NCI-H128 (cell line): ENCODE data around the gene FXYD7.

Source experiments
- DNase-seq: peaks from one replicate; lab custom pipeline; 2025; ENCODE audit not compliant: unreplicated experiment; lab: John Stamatoyannopoulos, UW

The FXYD7 gene

DNA sequence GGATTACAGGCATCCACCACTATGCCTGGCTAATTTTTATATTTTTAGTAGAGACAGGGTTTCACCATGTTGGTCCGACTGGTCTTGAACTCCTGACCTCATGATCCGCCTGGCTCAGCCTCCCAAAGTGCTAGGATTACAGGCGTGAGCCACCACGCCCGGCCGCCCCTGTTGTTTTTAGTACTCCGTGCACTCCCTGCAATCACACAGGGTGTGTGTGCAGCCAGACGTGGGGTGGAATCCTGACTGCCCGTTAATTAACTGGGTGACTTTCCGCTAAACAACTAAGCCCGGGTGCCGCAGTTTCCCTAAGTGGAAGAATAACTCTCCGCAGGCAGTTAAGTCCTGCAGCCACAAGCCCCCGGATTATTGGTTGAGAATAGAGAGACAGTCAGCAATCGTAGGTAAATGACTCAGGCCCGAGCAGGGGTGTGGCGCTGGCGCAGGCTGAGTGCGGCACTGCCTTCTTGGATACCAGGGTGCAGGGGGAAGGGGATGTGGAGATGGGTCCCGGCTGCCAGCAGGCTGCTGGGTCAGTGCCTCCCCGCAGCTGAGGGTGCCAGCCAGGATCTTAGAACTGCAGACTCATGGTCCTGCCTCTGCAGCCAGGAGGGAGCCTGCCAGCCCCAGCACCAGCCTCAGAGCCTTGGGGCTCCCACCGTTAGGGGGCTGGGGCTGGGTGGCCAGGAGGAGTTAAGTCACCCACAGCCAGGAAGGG is 33.5 kb upstream of the FXYD7 start:
- no peak for DNase-seq

DNA sequence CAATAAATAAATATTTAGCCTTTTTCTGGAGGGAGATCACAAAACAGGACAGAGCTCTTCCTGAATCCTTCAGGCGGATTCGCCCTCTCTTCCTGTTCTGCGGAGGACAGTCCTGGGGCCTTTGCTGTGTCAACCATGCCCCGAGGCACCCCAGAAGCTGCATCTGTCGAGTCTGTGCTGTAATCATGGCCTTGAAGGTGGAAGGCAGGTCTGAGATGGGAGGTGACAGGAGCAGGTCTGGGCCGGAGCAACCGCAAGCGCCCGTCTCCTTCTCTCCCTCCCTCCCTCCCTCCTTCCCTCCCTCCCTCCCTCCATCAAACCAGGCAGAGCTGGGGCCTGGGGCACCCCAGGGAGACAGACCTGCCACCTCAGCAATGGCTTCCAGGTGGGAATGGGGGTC is 32.1 kb upstream of the FXYD7 start:
- no peak for DNase-seq

DNA sequence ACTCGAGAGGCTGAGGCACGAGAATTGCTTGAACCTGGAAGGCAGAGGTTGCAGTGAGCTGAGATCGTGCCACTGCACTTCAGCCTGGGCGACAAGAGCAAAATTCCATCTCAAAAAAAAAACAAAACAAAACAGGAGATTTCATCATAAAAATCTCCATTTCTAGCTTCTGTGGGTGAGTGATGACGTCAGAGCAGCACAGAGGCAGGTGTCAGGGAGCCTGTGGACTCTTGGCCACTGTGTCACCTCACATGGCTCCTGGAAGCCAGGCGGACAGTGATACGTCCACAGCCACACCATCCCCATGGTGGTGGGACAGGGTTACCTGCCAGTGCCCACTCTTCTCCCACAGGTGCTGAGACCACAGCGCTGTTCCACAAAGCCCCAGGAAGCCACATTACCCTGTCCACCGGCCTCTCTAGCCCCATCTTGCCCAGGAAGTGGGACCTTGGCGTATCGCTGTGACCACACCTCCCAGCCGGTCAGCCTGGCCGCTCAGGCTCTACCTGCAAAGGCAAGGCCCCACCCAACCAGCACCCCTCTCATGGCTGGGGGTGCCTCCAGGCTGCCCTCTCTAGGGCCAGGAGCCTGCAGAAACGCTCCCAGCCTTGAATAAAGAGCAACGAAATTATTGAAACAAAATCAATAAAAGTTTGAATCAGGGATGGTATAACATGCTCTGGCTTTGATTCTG is 29.9 kb upstream of the FXYD7 start:
- DNase-seq, result no peak

DNA sequence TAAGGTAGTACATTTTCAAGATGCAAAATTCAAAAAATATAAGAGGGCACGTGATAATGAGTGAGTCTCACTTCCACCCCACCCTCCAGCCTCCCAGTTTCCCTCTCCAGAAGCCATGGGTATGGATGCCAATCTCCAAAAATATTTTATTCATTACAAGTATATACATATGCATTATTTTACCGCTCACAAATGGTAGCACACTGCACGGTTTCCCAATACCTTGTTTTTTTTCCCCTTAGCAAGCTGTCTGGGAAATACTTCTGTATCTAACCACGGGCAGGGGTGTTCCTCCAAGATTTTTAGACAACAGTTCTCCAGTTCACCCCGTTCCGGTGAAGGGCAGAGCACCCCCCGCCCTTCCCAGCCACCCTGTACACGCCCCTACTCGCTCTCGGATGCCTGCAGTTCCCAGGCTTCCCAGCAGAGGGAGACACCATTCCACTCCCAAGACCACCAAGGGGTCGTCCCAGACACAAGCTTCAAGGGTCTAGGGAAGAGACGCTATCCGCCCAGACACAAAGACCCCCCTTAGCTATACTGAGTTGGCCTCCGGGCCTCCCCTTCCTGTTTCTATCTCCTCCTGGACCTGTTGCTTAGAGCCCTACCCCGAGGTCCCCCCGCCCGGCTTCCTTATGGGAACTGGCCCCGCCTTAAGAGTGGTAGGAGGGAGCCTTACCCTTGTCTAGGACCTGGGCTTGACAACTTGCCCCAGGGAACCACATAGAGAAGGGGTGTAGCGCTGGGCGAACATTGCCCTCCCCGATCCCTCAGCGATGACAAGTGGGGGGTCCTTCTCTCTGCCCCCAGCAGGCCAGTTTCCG is 28.5 kb upstream of the FXYD7 start:
- no peak for DNase-seq

DNA sequence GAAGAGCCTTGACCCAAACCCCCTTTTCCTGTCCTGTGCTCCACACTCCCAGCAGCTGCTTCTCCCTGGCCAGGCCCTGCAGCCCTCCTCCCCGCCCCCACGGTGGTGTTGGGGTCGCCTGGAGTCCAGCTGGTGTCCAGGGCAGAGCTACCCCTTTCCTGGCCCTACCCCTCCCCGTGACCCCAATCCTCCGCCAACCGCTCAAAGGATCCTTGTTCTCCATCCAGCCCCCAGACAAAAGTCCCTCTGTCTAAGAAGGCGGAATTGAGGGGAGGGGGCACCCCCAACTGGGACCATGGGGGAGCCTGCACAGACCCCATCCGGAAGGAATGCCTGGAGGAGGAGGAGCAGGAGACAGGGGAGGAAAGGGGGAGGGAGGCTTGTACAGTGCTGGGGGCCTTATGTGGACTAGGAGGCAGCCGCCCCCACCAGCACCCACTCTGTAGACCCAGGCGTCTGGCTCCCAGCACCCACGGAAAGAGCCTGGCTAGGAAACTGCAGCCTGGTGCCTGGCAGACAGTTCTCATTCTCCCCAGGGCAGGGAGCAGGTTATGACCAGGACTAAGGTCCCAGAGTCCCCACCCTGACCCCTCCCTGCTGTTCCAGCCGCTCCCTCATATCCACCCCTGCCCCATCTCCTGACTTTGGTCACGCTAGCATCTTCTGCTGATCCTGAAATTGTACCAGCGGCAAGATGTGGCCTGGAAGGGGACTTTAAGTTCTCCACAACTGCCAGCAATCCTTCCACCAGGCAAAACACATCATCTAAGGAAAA is 27.7 kb upstream of the FXYD7 start, which contains the start of gene FXYD3:
Gene FXYD3, plus strand, starts transcription at position 647 of the 775 bp plus-strand sequence. CDS start 3,554 bp downstream, outside the sequence.
- no peak for DNase-seq

DNA sequence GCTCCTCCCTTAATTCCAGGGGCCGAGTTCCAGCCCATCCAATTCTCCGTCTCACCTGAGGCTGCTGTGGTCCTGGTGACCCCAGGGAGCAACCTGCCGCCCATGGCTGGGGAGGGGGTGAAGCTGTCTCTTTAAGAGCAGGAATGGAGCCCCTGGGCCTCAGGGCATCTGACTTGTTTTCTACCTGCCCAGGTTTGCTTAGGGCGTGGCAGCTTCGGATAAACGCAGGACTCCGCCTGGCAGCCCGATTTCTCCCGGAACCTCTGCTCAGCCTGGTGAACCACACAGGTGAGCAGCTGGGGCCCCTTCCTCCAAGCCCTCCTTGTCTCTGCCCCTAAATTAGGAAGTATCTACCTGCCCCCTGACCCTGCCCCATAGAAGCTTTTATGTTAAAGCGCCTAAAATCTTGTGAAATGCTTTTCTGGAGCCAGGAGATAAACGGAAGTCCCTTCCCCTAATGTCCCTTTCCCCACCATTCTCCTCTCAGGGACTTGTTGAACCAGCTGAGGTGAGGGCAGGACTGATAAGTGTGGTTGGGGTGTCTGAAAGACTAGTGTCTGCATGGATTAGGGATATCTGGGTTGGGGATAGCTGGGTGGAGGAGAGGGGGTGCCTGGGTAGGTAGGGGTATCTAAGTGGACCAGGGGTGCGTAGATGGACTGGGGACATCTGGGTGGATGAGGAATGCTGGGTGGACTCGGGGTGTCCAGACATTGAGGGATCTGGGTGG is 26.8 kb upstream of the FXYD7 start:
- no peak for DNase-seq

DNA sequence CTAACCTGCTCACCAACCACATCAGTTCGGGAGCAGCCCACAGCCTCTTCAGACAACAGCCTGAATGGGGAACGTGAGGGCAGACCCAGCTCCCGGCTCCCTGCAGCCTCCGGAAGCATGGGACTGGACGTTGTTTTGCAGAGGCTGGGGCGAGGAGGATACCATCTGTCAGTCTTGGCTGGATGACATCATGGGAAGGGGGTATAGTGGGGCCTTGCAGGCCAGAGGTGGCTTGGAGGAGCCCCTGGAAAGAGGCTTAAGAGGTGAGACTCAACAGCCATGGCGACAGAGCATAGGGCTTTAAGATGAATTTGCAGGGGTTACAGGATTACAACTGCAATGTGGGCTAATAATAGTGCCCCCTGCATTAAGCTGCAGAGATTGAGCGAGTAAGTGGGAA is 25.9 kb upstream of the FXYD7 start:
- DNase-seq, result no peak

DNA sequence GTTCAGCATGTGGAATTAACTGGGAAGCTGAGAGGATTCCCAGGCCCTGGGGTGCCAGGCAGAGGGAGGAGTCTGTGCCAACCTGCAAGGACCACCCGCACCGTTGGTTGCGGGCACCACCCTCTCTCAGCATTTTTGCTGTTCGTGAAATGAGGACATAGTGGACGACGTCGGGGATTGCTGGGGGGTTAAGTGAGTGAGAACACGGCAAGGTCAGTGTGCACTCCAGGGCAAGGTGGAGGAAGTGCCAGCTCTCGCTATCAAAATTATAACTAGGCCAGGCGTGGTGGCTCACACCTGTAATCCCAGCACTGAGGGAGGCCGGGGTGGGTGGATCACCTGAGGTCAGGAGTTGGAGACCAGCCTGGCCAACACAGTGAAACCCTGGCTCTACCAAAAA is 25.3 kb upstream of the FXYD7 start:
- DNase-seq, result no peak

DNA sequence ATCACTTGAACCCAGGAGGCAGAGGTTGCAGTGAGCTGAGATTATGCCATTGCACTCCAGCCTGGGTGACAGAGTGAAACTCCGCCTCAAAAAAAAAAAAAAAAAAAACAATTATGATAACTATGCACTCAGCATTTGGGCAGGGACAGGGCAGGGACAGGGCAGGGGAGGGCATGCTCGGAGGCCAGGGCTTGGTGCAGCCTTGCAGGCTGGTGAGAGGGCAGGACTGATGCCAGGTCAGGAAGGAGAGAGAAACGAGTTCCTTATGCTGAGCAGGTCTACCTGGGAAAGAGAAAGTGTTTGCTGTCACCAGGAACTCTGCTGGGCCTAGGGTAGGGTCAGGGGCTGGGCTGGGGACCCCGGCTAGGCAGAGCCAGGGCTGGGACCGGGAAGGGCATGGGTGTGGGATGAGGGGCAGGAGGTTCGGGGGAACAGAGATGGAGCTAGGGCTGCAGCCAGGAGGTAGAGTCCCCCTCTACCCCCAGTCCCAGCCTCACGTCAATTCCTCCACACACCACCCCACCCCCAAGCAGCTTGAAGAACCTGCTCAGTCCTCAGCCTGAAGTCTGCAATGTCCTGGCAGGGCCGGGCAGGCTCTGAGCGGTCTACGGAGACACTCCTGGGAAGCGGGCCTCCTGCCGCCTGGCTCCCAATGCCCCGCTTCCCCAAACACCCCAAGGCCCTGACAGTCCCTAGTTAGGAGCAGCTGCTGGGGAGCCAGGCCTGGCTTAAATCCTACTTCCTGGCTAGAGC is 24.6 kb upstream of the FXYD7 start:
- DNase-seq, result no peak

DNA sequence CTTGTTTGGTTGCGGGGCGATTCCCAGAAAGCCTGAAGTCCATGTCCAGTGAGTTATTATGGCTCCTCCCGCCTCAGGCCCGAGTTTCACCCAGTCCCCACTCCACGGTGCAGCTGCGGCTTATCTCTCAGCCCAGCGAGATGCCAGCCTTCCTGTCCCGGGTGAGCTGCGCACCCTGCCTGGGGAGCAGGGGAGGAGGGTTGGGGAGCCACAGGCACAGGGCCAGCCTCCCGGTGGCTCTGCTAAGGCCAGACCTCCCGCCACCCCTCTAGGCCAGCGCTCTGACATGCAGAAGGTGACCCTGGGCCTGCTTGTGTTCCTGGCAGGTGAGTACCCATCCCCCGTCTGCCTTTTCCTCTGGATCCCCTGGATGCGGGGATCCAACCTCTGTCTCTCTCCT is 24.0 kb upstream of the FXYD7 start:
- no peak for DNase-seq

DNA sequence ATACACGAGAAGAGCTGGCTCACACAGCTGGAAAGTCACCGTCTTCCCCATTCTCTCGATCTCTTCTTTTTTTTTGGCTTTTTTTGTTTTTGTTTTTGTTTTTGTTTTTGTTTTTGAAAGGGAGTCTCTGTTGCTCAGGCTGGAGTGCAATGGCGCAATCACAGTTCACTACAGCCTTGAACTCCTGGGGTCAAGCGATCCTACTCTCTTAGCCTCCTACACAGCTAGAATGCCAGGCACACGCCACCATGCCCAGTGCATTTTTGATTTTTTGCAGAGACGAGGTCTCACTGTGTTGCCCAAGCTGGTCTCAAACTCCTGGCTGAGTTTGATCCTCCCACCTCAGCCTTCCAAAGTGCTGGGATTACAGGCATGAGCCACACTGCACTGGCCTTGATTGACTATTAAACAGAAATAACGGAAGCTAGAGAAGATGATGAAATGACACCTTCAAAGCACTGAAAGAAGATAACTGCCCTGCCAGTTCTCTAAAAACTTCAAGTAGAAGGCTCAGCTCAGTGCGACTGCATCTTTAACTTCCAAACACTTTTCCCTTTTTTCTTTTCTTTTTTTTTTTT is 23.4 kb upstream of the FXYD7 start:
- no peak for DNase-seq

DNA sequence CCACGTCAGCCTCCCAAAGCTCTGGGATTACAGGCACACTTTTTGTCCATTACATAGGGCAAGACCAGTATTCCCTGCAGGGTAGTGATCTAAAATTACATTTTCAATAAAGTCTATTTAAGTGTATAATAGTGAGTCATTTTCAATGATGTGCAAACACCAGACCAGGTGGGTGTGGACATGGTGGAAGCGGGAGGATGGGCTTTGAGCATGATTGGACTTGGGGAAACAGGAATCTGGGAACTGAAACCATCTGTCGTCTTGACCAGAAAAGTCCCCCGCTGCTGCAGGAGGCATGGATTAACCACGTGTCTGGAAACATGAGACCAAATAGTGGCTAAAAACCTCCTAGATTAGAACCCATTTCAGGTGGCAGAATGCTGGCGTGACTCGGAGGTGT is 22.6 kb upstream of the FXYD7 start:
- DNase-seq, result no peak

DNA sequence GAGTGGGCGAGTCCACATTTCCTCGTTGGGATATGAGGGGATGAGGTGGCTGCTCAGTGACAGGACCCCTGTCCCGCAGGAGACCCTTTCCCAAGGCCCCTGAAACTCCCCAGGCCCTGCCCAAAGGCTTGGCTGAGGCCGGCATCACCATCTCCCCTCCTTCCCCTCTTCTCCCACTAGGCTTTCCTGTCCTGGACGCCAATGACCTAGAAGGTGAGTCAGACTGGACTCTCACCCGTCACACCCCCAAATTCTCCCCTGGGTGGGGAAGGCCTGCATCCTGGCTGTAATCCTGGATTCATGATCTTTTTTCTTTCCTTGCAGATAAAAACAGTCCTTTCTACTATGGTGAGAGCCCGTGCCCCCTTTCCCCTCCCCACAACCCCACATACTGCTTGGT is 22.2 kb upstream of the FXYD7 start:
- no peak for DNase-seq

DNA sequence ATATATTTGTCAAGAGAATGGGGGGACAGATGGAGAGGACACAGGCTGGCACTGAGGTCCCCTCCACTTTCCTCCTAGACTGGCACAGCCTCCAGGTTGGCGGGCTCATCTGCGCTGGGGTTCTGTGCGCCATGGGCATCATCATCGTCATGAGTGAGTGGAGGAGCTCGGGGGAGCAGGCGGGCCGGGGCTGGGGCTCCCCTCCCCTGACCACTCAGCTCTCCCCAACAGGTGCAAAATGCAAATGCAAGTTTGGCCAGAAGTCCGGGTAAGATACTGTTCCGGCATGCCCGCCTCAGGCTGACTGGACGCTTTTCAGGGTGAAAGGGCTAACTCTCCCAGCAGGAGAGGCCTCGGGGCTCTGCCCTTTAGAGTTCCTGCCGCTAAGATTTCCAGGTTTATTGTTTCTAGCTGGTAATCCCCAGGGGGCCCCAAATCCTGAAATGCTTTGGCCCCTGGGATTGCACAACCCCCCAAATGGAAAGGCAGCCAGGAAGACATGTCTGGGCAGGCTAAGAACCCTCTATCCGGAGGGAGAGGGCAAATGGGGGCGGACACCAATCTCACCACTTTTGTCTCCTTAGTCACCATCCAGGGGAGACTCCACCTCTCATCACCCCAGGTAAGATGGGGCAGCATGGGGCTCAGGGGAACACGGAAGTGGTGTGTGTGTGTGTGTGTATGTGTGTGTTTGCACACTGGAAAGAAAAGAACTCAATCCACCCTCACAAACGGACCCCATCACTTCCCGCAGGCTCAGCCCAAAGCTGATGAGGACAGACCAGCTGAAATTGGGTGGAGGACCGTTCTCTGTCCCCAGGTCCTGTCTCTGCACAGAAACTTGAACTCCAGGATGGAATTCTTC is 20.1 kb upstream of the FXYD7 start:
- no peak for DNase-seq

DNA sequence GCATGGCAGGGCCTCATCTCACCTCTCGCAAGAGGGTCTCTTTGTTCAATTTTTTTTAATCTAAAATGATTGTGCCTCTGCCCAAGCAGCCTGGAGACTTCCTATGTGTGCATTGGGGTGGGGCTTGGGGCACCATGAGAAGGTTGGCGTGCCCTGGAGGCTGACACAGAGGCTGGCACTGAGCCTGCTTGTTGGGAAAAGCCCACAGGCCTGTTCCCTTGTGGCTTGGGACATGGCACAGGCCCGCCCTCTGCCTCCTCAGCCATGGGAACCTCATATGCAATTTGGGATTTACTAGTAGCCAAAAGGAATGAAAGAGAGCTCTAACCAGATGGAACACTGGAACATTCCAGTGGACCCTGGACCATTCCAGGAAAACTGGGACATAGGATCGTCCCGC is 19.5 kb upstream of the FXYD7 start:
- DNase-seq, result no peak

DNA sequence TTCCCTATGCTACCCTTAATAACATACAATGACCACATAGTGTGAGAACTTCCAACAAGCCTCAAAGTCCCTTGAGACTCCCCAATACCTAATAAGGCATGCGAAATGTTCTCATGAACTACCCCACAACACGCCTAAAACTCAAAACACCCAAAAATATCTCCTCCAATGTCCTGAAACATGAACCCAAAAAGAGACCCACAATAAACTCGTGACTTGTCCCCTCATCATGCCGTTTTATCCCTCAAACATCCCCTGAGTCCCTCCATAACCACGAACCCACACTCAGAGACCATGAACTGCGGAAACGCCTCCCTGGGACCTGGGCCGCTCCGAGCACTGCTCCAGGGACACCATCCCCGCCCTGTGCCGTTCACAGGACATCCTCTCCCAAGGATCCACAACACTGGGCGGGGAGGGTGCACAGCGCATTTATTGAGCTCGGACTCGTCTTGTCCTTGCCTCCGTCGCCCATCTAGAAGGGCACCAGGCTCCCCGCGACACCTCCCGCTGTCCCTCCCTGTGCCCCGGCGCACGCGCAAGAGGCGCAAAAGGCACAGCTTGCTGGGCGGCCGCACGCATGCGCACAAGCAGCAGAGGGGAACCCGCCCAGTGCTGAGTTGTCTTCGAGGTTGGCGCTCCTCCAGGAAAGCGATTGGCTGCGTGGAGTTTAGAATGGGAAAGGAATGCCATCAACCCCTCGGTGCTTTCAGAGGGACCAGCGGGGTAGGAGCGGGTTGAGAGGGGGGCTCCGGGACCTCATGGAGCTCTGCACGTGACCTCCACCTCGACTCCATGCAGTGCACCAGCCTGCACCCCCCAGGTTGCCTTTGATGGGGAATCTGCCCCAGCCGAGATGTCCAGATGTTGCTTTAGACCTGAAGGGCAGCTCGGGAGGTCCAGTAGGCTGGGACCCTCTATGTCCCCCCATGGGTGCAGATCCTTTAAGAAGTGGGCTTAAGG is 18.7 kb upstream of the FXYD7 start:
- no peak for DNase-seq

DNA sequence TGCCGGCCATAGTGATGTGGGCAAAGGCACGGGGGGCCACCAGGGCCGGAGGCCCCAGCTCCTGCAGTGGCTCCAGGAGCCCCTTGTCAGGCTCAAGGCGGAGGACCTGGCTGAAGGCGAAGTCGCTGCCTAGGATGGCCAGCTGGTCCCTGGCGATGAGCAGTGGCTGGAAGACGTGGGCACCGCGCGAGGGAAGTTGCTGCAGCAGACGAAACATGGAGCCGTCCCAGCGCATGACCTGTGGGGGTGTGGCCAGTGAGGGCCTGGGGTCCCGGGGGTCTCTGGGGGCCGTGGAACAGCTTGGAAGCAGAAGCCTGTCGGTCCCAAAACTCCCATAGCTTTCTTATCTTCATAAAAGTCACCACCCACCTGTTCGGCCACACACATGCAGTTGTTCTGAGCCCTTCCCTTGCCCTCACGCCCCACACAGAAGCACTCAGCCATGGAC is 17.8 kb upstream of the FXYD7 start:
- no peak for DNase-seq
